Lower lobe of right lung (tissue), 2 donors: ENCODE results near the gene RYK. TPM values are rescaled to one million over a fixed set of nuclear protein-coding genes. Genes with fewer than 3 reads are reported as not detected.
"Not testable (repeated sequence)": the region's sequence is repeated elsewhere in the genome, so short reads cannot be mapped to it uniquely, and the experiment has no call there.

ENCODE experiments used
- ATAC-seq, 2 donors: fragments of 200-7000 bp; cut with Tn5 transposase; one replicate each; pipeline ENCODE4 v1.9.1; 2020 to 2022; ENCODE audit warnings: mild to moderate bottlenecking in 2 of 2, moderate library complexity in 2 of 2
- DNase-seq: peaks from one replicate; pipeline ENCODE4 v3.0.0-alpha.2; 2020
- H3K27ac ChIP-seq: fragments of 200-600 bp; one replicate; pipeline ENCODE4 v1.8.0; 2022
- H3K27me3 ChIP-seq: fragments of 200-600 bp; one replicate; pipeline ENCODE4 v1.8.0; 2022; ENCODE audit warnings: low read depth
- H3K36me3 ChIP-seq: fragments of 200-600 bp; one replicate; pipeline ENCODE4 v1.8.0; 2022; ENCODE audit warnings: mild to moderate bottlenecking
- H3K4me1 ChIP-seq: fragments of 200-600 bp; one replicate; pipeline ENCODE4 v1.8.0; 2022
- H3K4me3 ChIP-seq: fragments of 200-600 bp; one replicate; pipeline ENCODE4 v1.8.0; 2022; ENCODE audit warnings: mild to moderate bottlenecking
- H3K9me3 ChIP-seq: fragments of 200-600 bp; one replicate; pipeline ENCODE4 v1.8.0; 2022
- CTCF ChIP-seq: fragments of 200-600 bp; IDR thresholded peaks from one replicate; pipeline ENCODE4 v1.8.0; 2022; ENCODE audit warnings: antibody characterized with exemption, mild to moderate bottlenecking
- intact Hi-C: fragments of 100-400 bp; cut with DNase I; formaldehyde crosslinking; loops from one replicate; pipeline ENCODE4 v1.11.0; 2022
- total RNA-seq: library from RNA; stranded (reverse); fragmentation: NEBNext Ultra II Directional; extraction: Animal tissue kit (Norgen Biotek cat#: 25700); gene quantifications from one replicate; pipeline ENCODE4 v1.2.1, GENCODE V29; 2021
- donor health status: DM: no; HTN: yes; CAD: no; lungs with severe emphysema.

Gene RYK
- total RNA-seq, 1 donor from 2014 or later = 46.3 TPM

DNA sequence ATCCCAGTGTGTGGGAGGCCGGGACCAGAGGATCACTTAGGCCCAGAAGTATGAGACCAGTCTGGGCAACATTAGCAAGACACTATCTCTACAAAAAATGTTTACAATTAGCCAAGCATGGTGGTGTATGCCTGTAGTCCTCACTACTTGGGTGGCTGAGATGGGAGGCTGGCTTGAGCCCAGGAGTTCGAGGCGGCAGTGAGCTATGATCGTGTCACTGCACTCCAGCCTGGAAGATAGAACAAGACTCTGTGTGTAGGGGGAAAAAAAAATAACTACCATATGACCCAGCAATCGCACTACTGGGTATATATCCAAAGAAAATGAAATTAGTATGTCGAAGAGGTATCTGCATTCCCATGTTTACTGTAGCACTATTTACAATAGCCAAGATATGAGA lies 22.6 kb downstream of the RYK start:
- DNase-seq = no peak
- no peak for TF ChIP-seq CTCF
- H3K4me3 ChIP-seq = no peak overlapping the region
- no peaks in the 10 kb centered on the region for H3K9me3 ChIP-seq
- ATAC-seq = no peak
- H3K4me1 ChIP-seq = peaks cover 27% of the 10 kb centered on the region
- no peaks in the 10 kb centered on the region for H3K27me3 ChIP-seq
- H3K36me3 ChIP-seq = no peaks in the 10 kb centered on the region
- no peak overlapping the region for H3K27ac ChIP-seq
- intact Hi-C loops = no loop called here

DNA sequence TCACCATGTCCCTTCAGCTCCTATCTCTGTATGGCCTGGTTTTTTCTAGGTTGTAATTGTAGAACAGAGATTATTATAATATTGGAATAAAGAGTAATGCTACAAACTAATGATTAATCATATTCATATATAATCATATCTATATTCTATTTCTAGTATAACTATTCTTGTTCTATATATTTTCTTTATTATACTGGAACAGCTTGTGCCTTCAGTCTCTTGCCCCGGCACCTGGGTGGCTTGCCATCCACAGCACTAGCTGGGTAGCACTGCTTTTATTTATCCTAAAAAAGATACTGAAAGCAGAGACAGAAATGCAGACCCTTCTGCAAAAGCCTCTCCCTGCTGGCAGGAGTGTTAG lies 25.9 kb downstream of the RYK start:
- H3K27me3 ChIP-seq, H3K27ac ChIP-seq, H3K4me3 ChIP-seq, intact Hi-C loops, DNase-seq, ATAC-seq, H3K9me3 ChIP-seq: not testable (repeated sequence)
- Histone ChIP-seq H3K4me1 (peaks cover 18% of the 10 kb centered on the region), H3K36me3 (peaks cover 11% of the 10 kb centered on the region)

GRCh38 chr3:134222835-134223234 lies 27.8 kb downstream of the RYK start:
- Histone ChIP-seq H3K36me3 (peaks cover 11% of the 10 kb centered on the region), H3K9me3 (no peaks in the 10 kb centered on the region), H3K4me3 (no peak overlapping the region), H3K27me3 (no peaks in the 10 kb centered on the region), H3K27ac (no peak overlapping the region), H3K4me1 (peaks cover 18% of the 10 kb centered on the region)
- no peak for DNase-seq
- intact Hi-C loops = no loop called here
- no peak for ATAC-seq
- TF ChIP-seq CTCF = no peak

GRCh38 chr3:134216851-134217250 lies 33.8 kb downstream of the RYK start:
- intact Hi-C loops = loop anchor here (10.0 kb wide), 2 partner anchors 78 to 258 kb away; no protein-coding TSS in a partner anchor
- no peaks in the 10 kb centered on the region for H3K4me1 ChIP-seq
- no peaks in the 10 kb centered on the region for H3K9me3 ChIP-seq
- no peaks in the 10 kb centered on the region for H3K27me3 ChIP-seq
- no peak overlapping the region for H3K27ac ChIP-seq
- ATAC-seq = no peak
- no peak overlapping the region for H3K4me3 ChIP-seq
- no peak for DNase-seq
- peaks cover 7% of the 10 kb centered on the region for H3K36me3 ChIP-seq
- TF ChIP-seq CTCF = no peak

GRCh38 chr3:134216191-134216764 lies 34.4 kb downstream of the RYK start:
- Histone ChIP-seq H3K27me3 (no peaks in the 10 kb centered on the region), H3K4me3 (no peak overlapping the region), H3K36me3 (peaks cover 2% of the 10 kb centered on the region), H3K4me1 (no peaks in the 10 kb centered on the region), H3K27ac (no peak overlapping the region), H3K9me3 (no peaks in the 10 kb centered on the region)
- TF ChIP-seq CTCF = no peak
- intact Hi-C loops = loop anchor here (10.0 kb wide), 2 partner anchors 79 to 259 kb away; no protein-coding TSS in a partner anchor
- ATAC-seq = no peak
- no peak for DNase-seq

DNA sequence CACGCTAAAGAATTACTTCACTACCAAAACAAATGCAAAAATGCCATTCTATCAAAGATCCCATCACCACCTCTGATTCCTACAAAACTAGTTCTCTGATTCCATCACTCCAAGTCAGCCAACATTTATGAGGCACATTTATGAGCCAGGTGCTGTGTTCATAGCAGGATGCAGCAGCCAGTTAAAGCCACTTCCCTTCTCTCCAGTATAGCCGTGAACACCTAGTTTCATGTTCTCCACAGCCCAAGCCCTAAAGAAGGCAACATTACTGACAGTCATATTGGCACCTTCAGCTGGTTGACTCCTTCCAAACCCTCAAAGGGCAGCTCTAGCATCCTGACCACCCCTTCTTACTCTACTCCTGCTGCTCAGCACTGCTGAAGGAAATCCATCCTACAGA lies 36.4 kb downstream of the RYK start:
- Histone ChIP-seq H3K9me3 (no peaks in the 10 kb centered on the region), H3K27ac (no peak overlapping the region), H3K27me3 (no peaks in the 10 kb centered on the region), H3K4me1 (no peaks in the 10 kb centered on the region), H3K4me3 (no peak overlapping the region), H3K36me3 (peaks cover 20% of the 10 kb centered on the region)
- intact Hi-C loops = loop anchor here (10.0 kb wide), 2 partner anchors 81 to 261 kb away; no protein-coding TSS in a partner anchor
- TF ChIP-seq CTCF = no peak
- ATAC-seq (no peak), DNase-seq (no peak)
